ENCODE results near the gene ERC1.

- TF ChIP-seq KLF7 (tag by site-specific recombination; IDR thresholded peaks at IDR 0.05; ENCODE audit: borderline replicate concordance) (no peak), CTCF (tag by site-specific recombination; IDR thresholded peaks at IDR 0.05) (no peak), ZNF510 (tag by site-specific recombination; IDR thresholded peaks at IDR 0.05; ENCODE audit: insufficient replicate concordance) (no peak), REST (tag by site-specific recombination; IDR thresholded peaks at IDR 0.05) (no peak), PRDM1 (tag by site-specific recombination; IDR thresholded peaks at IDR 0.05) (no peak), SP2 (tag by site-specific recombination; IDR thresholded peaks at IDR 0.05) (no peak), SP7 (tag by site-specific recombination; IDR thresholded peaks at IDR 0.05) (no peak), ZNF530 (tag by site-specific recombination; IDR thresholded peaks at IDR 0.05; ENCODE audit: low read depth) (no peak), ZNF560 (tag by site-specific recombination; IDR thresholded peaks at IDR 0.05; ENCODE audit: borderline replicate concordance) (no peak), ZNF629 (tag by site-specific recombination; IDR thresholded peaks at IDR 0.05) (no peak), GLIS2 (tag by site-specific recombination; IDR thresholded peaks at IDR 0.05) (no peak), ZNF114 (tag by site-specific recombination; IDR thresholded peaks at IDR 0.05) (no peak), REPIN1 (tag by site-specific recombination; IDR thresholded peaks at IDR 0.05; ENCODE audit: low read depth) (no peak), ZNF391 (tag by site-specific recombination; IDR thresholded peaks at IDR 0.05; ENCODE audit: borderline replicate concordance, low read depth) (no peak)
These were observed 113.2 kb downstream of the ERC1 start for GRCh38 chr12:1104088-1104800.
